ENCODE results near the gene CHGA. TPM values are rescaled to one million over a fixed set of nuclear protein-coding genes. Genes with fewer than 3 reads are reported as not detected.

Gene CHGA
- total RNA-seq, 2 donors from 2014 or later, result 69.5 to 80.1 TPM

DNA sequence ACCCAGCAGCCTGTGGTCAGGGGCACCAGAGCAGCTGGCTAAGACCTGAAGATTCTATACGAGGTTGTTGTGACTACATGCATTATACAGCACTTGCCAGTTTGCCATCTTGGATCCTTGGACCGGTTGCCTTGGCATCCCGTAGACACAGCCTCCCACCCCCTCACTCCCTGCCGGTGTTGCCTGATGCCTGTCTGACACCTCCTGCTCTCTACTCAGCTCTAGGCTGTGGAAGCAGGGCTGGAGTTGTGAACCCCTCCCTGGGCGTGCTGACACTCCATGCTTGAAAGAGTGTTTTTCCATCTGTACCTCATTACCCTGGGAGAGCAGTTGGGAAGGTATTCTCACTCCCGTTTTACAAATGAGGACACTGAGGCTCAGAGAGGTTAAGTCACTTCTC lies 2.5 kb downstream of the CHGA start:
- DNase-seq, result no peak

GRCh38 chr14:92926180-92926845 lies 3.4 kb downstream of the CHGA start:
- intact Hi-C loops (cut with DNase I), result no loop called here
- Histone ChIP-seq H3K4me1 (peaks cover 9% of the 10 kb centered on the region), H3K27ac (no peak overlapping the region), H3K27me3 (no peaks in the 10 kb centered on the region), H3K9me3 (no peaks in the 10 kb centered on the region), H3K4me3 (no peak overlapping the region), H3K36me3 (replicated peaks in 1 of 2; ENCODE audit: insufficient read depth in 1 of 2, low read depth in 2 of 2) (no peaks in the 10 kb centered on the region)
- ATAC-seq, result no peak
- TF ChIP-seq CTCF (IDR thresholded peaks at IDR 0.05) (no peak), POLR2A (IDR thresholded peaks at IDR 0.05) (no peak)
- 76 to 79% methylated on average over 4 to 5 of the region's 5 CpGs for WGBS, 2 donors
- DNase-seq, result no peak

More for the DNA sequence above, 2.5 kb downstream of the CHGA start:
- Histone ChIP-seq H3K36me3 (replicated peaks in 1 of 2; ENCODE audit: insufficient read depth in 1 of 2, low read depth in 2 of 2) (no peaks in the 10 kb centered on the region), H3K27ac (no peak overlapping the region), H3K27me3 (no peaks in the 10 kb centered on the region), H3K4me3 (no peak overlapping the region), H3K4me1 (peaks cover 9% of the 10 kb centered on the region), H3K9me3 (no peaks in the 10 kb centered on the region)
- WGBS, 2 donors, result 48 to 54% methylated on average over 5 to 6 of the region's 6 CpGs
- intact Hi-C loops (cut with DNase I), result no loop called here
- TF ChIP-seq POLR2A (IDR thresholded peaks at IDR 0.05) (no peak), CTCF (IDR thresholded peaks at IDR 0.05) (no peak)
- no peak for ATAC-seq

- Histone ChIP-seq H3K4me1 (peaks cover 9% of the 10 kb centered on the region), H3K36me3 (replicated peaks in 1 of 2; ENCODE audit: insufficient read depth in 1 of 2, low read depth in 2 of 2) (no peaks in the 10 kb centered on the region), H3K9me3 (no peaks in the 10 kb centered on the region), H3K27ac (no peak overlapping the region), H3K27me3 (no peaks in the 10 kb centered on the region), H3K4me3 (no peak overlapping the region)
- DNase-seq, result no peak
- no peak for ATAC-seq
- WGBS, 2 donors, result 46 to 64% methylated on average over 3 of the region's 3 CpGs
- intact Hi-C loops (cut with DNase I), result no loop called here
- no peak for TF ChIP-seq CTCF (IDR thresholded peaks at IDR 0.05)
- no peak for TF ChIP-seq POLR2A (IDR thresholded peaks at IDR 0.05)
Observed at GRCh38 chr14:92926931-92927330, 4.0 kb downstream of the CHGA start.

DNA sequence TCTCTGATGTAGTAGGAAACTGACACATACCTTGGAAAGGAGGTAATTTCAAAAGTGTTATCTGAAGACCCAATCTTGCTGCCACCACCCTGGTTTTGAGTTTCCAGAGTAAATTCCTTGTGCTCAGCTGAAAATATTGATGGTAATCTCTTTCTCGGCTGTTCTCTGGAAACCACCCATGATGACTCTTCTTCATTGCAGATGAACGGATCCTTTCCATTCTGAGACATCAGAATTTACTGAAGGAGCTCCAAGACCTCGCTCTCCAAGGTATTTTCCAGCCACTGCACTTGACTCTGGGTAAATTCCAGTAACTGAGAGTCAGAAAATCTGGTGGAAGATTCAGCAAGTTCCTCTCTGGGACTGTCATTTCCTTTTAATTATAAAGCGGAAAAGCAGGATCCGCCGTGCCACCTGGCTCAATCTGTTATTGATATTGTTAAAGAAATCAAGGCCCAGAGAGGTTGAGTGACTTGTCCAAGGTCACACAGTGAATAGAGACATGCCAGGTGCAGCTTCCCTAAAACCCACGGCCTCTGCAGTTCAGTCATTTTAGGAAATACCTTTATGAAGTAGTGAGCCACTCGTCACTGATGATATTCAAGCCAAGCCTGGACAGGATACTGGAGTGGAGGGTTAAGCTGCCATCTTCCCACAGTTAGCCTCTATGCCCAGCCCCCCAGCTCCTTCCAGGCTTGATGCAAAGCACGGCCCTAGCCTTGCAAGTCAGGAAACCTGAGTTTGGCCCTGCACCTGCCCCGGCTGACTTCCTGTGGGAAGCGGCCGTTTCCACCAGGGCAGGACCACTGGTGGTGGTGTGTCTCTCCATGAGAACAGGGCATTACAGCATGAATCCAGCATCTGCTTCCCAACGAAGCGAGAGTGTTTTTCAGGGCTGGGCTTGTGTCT lies 4.7 kb downstream of the CHGA start:
- no peaks in the 10 kb centered on the region for H3K36me3 ChIP-seq (replicated peaks in 1 of 2; ENCODE audit: insufficient read depth in 1 of 2, low read depth in 2 of 2)
- peaks cover 9% of the 10 kb centered on the region for H3K4me1 ChIP-seq
- no peaks in the 10 kb centered on the region for H3K9me3 ChIP-seq
- no peak overlapping the region for H3K4me3 ChIP-seq
- intact Hi-C loops (cut with DNase I), result no loop called here
- WGBS, 2 donors, result 54 to 62% methylated on average over 7 to 14 of the region's 14 CpGs
- TF ChIP-seq CTCF (IDR thresholded peaks at IDR 0.05) (no peak), POLR2A (IDR thresholded peaks at IDR 0.05) (no peak)
- H3K27ac ChIP-seq, result no peak overlapping the region
- DNase-seq, result no peak
- no peaks in the 10 kb centered on the region for H3K27me3 ChIP-seq
- ATAC-seq, result no peak
